Measurements from ENCODE around the gene GNB1L. TPM values are rescaled to one million over a fixed set of nuclear protein-coding genes. Genes with fewer than 3 reads are reported as not detected.

The GNB1L gene
- total and polyA plus RNA-seq, 9 of the 15 experiments (the other 6 are each of a cell fraction or from before 2014, with no cell fraction given) = 0.56 to 50.5 (median 10.2) TPM

DNA sequence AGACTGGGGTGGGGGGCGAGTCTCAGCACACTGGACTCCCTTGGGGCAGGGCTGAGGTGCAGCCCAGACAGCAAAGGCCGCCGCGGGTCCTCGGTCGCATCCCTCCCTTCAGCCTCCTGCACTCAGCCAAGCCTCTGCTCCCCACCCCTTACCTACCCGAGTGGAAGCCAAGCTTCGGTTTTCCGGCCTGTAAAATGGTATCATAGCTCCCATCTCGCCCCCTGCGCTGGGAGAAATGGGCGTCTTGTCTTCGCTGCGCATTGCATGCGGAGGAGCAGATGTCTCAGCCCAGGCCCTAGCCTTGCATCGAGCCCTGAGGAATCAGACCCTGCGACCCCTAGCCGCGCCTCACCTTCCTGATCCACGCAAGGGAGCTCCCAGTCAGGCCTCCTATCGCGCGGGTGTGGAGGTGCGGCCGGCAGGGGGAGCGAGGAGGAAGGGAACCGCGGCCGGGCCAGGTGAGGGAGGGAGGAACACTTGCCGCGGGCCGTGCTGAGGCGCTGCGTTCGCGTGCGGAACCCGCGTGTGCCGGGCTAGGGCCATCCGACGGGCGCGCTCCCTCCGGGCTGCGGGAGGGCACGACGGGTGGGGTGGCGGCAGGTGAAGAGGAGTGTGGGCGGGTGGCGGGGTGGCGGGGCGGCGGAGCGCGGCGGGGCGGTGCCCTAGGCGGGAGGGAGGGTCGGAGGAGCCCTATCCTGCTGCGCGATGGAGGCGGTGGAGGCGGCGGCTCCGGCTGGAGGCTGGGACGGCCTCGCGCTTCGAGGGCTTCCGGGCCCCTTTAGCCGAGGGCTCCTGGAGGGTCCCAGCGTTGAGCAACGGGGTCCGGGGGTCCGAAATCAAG is 98.2 kb downstream of the GNB1L start (continued):
- TF ChIP-seq, protein P1, sequence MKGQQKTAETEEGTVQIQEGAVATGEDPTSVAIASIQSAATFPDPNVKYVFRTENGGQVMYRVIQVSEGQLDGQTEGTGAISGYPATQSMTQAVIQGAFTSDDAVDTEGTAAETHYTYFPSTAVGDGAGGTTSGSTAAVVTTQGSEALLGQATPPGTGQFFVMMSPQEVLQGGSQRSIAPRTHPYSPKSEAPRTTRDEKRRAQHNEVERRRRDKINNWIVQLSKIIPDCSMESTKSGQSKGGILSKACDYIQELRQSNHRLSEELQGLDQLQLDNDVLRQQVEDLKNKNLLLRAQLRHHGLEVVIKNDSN (CRISPR knock-in tag; IDR thresholded peaks at IDR 0.05) = no peak
- TF ChIP-seq L3MBTL2 (IDR thresholded peaks at IDR 0.05) (peak; percentile 89), EHMT2 (IDR thresholded peaks at IDR 0.05) (no peak), CBFA2T2 (conservative IDR thresholded peaks at IDR 0.05) (no peak; the same call in 1 of the 2 replicates), POLR2B (IDR thresholded peaks at IDR 0.05; ENCODE audit: low read depth, partially characterized antibody) (no peak), ELF4 (CRISPR knock-in tag; IDR thresholded peaks at IDR 0.05) (peak; percentile 45; the same call in 1 of the 2 replicates), HLTF (IDR thresholded peaks at IDR 0.05) (peak; percentile 74; the same call in 1 of the 2 replicates), SOX6 (IDR thresholded peaks at IDR 0.05) (peak; percentile 79), ZNF696 (CRISPR knock-in tag; conservative IDR thresholded peaks at IDR 0.05) (no peak), DDX20 (tag; IDR thresholded peaks at IDR 0.05; ENCODE audit: low read depth) (no peak), KLF6 (CRISPR knock-in tag; IDR thresholded peaks at IDR 0.05; ENCODE audit: borderline replicate concordance) (0 out of 2 replicates have a peak, but pooled peaks have one; percentile 19), GATA2 (CRISPR knock-in tag; IDR thresholded peaks at IDR 0.05) (no peak), MEIS2 (IDR thresholded peaks at IDR 0.05; ENCODE audit: partially characterized antibody) (no peak), ZNF644 (tag; IDR thresholded peaks at IDR 0.05; ENCODE audit: low read depth) (no peak)
- TF ChIP-seq, protein P2, sequence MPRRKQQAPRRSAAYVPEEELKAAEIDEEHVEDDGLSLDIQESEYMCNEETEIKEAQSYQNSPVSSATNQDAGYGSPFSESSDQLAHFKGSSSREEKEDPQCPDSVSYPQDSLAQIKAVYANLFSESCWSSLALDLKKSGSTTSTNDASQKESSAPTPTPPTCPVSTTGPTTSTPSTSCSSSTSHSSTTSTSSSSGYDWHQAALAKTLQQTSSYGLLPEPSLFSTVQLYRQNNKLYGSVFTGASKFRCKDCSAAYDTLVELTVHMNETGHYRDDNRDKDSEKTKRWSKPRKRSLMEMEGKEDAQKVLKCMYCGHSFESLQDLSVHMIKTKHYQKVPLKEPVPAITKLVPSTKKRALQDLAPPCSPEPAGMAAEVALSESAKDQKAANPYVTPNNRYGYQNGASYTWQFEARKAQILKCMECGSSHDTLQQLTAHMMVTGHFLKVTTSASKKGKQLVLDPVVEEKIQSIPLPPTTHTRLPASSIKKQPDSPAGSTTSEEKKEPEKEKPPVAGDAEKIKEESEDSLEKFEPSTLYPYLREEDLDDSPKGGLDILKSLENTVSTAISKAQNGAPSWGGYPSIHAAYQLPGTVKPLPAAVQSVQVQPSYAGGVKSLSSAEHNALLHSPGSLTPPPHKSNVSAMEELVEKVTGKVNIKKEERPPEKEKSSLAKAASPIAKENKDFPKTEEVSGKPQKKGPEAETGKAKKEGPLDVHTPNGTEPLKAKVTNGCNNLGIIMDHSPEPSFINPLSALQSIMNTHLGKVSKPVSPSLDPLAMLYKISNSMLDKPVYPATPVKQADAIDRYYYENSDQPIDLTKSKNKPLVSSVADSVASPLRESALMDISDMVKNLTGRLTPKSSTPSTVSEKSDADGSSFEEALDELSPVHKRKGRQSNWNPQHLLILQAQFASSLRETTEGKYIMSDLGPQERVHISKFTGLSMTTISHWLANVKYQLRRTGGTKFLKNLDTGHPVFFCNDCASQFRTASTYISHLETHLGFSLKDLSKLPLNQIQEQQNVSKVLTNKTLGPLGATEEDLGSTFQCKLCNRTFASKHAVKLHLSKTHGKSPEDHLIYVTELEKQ (CRISPR knock-in tag; IDR thresholded peaks at IDR 0.05) = no peak
- TF ChIP-seq, protein P3, sequence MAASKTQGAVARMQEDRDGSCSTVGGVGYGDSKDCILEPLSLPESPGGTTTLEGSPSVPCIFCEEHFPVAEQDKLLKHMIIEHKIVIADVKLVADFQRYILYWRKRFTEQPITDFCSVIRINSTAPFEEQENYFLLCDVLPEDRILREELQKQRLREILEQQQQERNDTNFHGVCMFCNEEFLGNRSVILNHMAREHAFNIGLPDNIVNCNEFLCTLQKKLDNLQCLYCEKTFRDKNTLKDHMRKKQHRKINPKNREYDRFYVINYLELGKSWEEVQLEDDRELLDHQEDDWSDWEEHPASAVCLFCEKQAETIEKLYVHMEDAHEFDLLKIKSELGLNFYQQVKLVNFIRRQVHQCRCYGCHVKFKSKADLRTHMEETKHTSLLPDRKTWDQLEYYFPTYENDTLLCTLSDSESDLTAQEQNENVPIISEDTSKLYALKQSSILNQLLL (CRISPR knock-in tag; IDR thresholded peaks at IDR 0.05; ENCODE audit: borderline replicate concordance) = no peak
- TF ChIP-seq, protein P4, sequence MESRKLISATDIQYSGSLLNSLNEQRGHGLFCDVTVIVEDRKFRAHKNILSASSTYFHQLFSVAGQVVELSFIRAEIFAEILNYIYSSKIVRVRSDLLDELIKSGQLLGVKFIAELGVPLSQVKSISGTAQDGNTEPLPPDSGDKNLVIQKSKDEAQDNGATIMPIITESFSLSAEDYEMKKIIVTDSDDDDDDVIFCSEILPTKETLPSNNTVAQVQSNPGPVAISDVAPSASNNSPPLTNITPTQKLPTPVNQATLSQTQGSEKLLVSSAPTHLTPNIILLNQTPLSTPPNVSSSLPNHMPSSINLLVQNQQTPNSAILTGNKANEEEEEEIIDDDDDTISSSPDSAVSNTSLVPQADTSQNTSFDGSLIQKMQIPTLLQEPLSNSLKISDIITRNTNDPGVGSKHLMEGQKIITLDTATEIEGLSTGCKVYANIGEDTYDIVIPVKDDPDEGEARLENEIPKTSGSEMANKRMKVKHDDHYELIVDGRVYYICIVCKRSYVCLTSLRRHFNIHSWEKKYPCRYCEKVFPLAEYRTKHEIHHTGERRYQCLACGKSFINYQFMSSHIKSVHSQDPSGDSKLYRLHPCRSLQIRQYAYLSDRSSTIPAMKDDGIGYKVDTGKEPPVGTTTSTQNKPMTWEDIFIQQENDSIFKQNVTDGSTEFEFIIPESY (CRISPR knock-in tag; IDR thresholded peaks at IDR 0.05) = no peak
- TF ChIP-seq, protein P5, sequence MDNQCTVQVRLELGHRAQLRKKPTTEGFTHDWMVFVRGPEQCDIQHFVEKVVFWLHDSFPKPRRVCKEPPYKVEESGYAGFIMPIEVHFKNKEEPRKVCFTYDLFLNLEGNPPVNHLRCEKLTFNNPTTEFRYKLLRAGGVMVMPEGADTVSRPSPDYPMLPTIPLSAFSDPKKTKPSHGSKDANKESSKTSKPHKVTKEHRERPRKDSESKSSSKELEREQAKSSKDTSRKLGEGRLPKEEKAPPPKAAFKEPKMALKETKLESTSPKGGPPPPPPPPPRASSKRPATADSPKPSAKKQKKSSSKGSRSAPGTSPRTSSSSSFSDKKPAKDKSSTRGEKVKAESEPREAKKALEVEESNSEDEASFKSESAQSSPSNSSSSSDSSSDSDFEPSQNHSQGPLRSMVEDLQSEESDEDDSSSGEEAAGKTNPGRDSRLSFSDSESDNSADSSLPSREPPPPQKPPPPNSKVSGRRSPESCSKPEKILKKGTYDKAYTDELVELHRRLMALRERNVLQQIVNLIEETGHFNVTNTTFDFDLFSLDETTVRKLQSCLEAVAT (IDR thresholded peaks at IDR 0.05) = peak in 1 of 2 experiments; percentile 61; a peak in 1 of 4 replicates
